DMS114 treated with DMSO at 0.1 percent for 48 hours (cell line): ENCODE results near the gene TMEM52.
"Not testable (repeated sequence)": the region's sequence is repeated elsewhere in the genome, so short reads cannot be mapped to it uniquely, and the experiment has no call there.

Experiments used
- DNase-seq: peaks from one replicate; lab custom pipeline; 2025; ENCODE audit not compliant: unreplicated experiment; lab: John Stamatoyannopoulos, UW

Gene TMEM52

GRCh38 chr1:1895456-1896336 lies 23.4 kb downstream of the TMEM52 start:
- DNase-seq: no peak

GRCh38 chr1:1895060-1895418 lies 24.0 kb downstream of the TMEM52 start:
- no peak for DNase-seq

- no peak for DNase-seq
These were observed 24.6 kb downstream of the TMEM52 start for GRCh38 chr1:1894354-1895059.

- DNase-seq: no peak
These were observed 25.1 kb downstream of the TMEM52 start for GRCh38 chr1:1893997-1894353.

GRCh38 chr1:1893291-1893985 lies 25.6 kb downstream of the TMEM52 start:
- no peak for DNase-seq

GRCh38 chr1:1892763-1893120 lies 26.3 kb downstream of the TMEM52 start:
- DNase-seq: no peak

GRCh38 chr1:1892079-1892762 lies 26.9 kb downstream of the TMEM52 start:
- DNase-seq: no peak

- DNase-seq: peak; percentile 42
These were observed 27.6 kb downstream of the TMEM52 start for GRCh38 chr1:1891349-1892078.

GRCh38 chr1:1890506-1891348 lies 28.4 kb downstream of the TMEM52 start, which contains the start of gene GNB1:
Gene GNB1, minus strand, starts transcription at chr1:1891087. Its CDS starts 65,634 bp downstream, at chr1:1825453.
- peak; percentile 71 for DNase-seq

- DNase-seq: no peak
These were observed 29.1 kb downstream of the TMEM52 start for GRCh38 chr1:1889847-1890505.

- no peak for DNase-seq
These were observed 29.9 kb downstream of the TMEM52 start for GRCh38 chr1:1889090-1889750.

GRCh38 chr1:1883890-1884289 lies 35.2 kb downstream of the TMEM52 start:
- not testable (repeated sequence) for DNase-seq

GRCh38 chr1:1883092-1883873 lies 35.8 kb downstream of the TMEM52 start:
- DNase-seq: no peak

GRCh38 chr1:1881727-1882126 lies 37.4 kb downstream of the TMEM52 start:
- DNase-seq: no peak

- no peak for DNase-seq
These were observed 38.3 kb downstream of the TMEM52 start for GRCh38 chr1:1880617-1881312.

- DNase-seq: no peak
These were observed 39.1 kb downstream of the TMEM52 start for GRCh38 chr1:1879942-1880341.

GRCh38 chr1:1877865-1878436 lies 41.1 kb downstream of the TMEM52 start:
- no peak for DNase-seq
